ENCODE measurements around the gene ETFA.

The ETFA gene

GRCh38 chr15:76347482-76348055 lies 36.3 kb upstream of the ETFA start:
- peaks cover 5% of the 10 kb centered on the region; the same call in 1 of the 2 replicates for H4K20me1 ChIP-seq (ENCODE audit: insufficient read depth, low read length)
- TF ChIP-seq, protein P1, sequence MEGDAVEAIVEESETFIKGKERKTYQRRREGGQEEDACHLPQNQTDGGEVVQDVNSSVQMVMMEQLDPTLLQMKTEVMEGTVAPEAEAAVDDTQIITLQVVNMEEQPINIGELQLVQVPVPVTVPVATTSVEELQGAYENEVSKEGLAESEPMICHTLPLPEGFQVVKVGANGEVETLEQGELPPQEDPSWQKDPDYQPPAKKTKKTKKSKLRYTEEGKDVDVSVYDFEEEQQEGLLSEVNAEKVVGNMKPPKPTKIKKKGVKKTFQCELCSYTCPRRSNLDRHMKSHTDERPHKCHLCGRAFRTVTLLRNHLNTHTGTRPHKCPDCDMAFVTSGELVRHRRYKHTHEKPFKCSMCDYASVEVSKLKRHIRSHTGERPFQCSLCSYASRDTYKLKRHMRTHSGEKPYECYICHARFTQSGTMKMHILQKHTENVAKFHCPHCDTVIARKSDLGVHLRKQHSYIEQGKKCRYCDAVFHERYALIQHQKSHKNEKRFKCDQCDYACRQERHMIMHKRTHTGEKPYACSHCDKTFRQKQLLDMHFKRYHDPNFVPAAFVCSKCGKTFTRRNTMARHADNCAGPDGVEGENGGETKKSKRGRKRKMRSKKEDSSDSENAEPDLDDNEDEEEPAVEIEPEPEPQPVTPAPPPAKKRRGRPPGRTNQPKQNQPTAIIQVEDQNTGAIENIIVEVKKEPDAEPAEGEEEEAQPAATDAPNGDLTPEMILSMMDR (IDR thresholded peaks at IDR 0.05; ENCODE audit: low read depth, low read length), result no peak
- no peak for TF ChIP-seq EZH2phosphoT487 (IDR thresholded peaks at IDR 0.05; ENCODE audit: low read depth)
- no peaks in the 10 kb centered on the region for H3K9me3 ChIP-seq (ENCODE audit: insufficient read depth, low read length)
- peak overlapping the region; percentile 56 for H3K9ac ChIP-seq (ENCODE audit: low read length)
- peaks cover 20% of the 10 kb centered on the region for H3K36me3 ChIP-seq (replicated peaks; ENCODE audit: low read depth, low read length)
- no peak overlapping the region for H2AFZ ChIP-seq (ENCODE audit: low read depth, low read length)
- H3K27me3 ChIP-seq (ENCODE audit: low read depth, low read length), result no peaks in the 10 kb centered on the region
- H3K4me2 ChIP-seq (ENCODE audit: low read length), result peak overlapping the region; percentile 61
- H3K4me1 ChIP-seq (ENCODE audit: low read length), result no peaks in the 10 kb centered on the region
- H3K4me3 ChIP-seq (ENCODE audit: low read length), result peak overlapping the region; percentile 70
- peaks cover 19% of the 10 kb centered on the region for H3K79me2 ChIP-seq (ENCODE audit: low read length)
- no peak overlapping the region for H3K27ac ChIP-seq (ENCODE audit: low read length)

GRCh38 chr15:76346669-76347481 lies 35.6 kb upstream of the ETFA start:
- peaks cover 23% of the 10 kb centered on the region for H3K79me2 ChIP-seq (ENCODE audit: low read length)
- peaks cover 5% of the 10 kb centered on the region; the same call in 1 of the 2 replicates for H4K20me1 ChIP-seq (ENCODE audit: insufficient read depth, low read length)
- peak overlapping the region; percentile 70 for H3K4me3 ChIP-seq (ENCODE audit: low read length)
- H3K36me3 ChIP-seq (replicated peaks; ENCODE audit: low read depth, low read length), result peaks cover 24% of the 10 kb centered on the region
- H2AFZ ChIP-seq (ENCODE audit: low read depth, low read length), result no peak overlapping the region; the same call in 1 of the 2 replicates
- no peak overlapping the region for H3K27ac ChIP-seq (ENCODE audit: low read length)
- peak overlapping the region; percentile 61 for H3K4me2 ChIP-seq (ENCODE audit: low read length)
- no peaks in the 10 kb centered on the region for H3K4me1 ChIP-seq (ENCODE audit: low read length)
- TF ChIP-seq, protein P1 (IDR thresholded peaks at IDR 0.05; ENCODE audit: low read depth, low read length), result no peak
- no peak for TF ChIP-seq EZH2phosphoT487 (IDR thresholded peaks at IDR 0.05; ENCODE audit: low read depth)
- H3K9ac ChIP-seq (ENCODE audit: low read length), result peak overlapping the region; percentile 56
- no peaks in the 10 kb centered on the region for H3K9me3 ChIP-seq (ENCODE audit: insufficient read depth, low read length)
- no peaks in the 10 kb centered on the region for H3K27me3 ChIP-seq (ENCODE audit: low read depth, low read length)

GRCh38 chr15:76345880-76346668 lies 34.8 kb upstream of the ETFA start:
- Histone ChIP-seq H4K20me1 (ENCODE audit: insufficient read depth, low read length) (peaks cover 5% of the 10 kb centered on the region; the same call in 1 of the 2 replicates), H3K36me3 (replicated peaks; ENCODE audit: low read depth, low read length) (peaks cover 32% of the 10 kb centered on the region), H3K9ac (ENCODE audit: low read length) (peak overlapping the region; percentile 56), H3K4me1 (ENCODE audit: low read length) (no peaks in the 10 kb centered on the region), H3K9me3 (ENCODE audit: insufficient read depth, low read length) (no peaks in the 10 kb centered on the region), H2AFZ (ENCODE audit: low read depth, low read length) (no peak overlapping the region), H3K27me3 (ENCODE audit: low read depth, low read length) (no peaks in the 10 kb centered on the region), H3K4me2 (ENCODE audit: low read length) (peak overlapping the region; percentile 61), H3K27ac (ENCODE audit: low read length) (no peak overlapping the region), H3K79me2 (ENCODE audit: low read length) (peaks cover 29% of the 10 kb centered on the region), H3K4me3 (ENCODE audit: low read length) (peak overlapping the region; percentile 70)
- no peak for TF ChIP-seq EZH2phosphoT487 (IDR thresholded peaks at IDR 0.05; ENCODE audit: low read depth)
- TF ChIP-seq, protein P1 (IDR thresholded peaks at IDR 0.05; ENCODE audit: low read depth, low read length), result no peak

DNA sequence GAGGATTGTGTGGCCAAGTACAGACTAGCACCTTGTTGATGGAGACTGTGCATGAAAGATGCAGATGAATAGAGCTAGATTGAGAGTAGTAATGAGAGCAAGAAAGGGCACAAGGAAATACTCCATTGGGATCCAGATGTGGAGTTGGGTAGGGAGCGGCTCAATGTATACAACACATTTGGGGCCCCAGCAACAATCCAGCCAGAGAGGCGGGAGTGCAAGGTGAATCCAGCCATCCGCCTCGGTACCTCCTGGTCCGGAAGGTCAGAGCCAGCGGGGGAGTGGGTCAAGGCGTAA lies 34.3 kb upstream of the ETFA start:
- H3K27me3 ChIP-seq (ENCODE audit: low read depth, low read length), result no peaks in the 10 kb centered on the region
- peaks cover 38% of the 10 kb centered on the region for H3K36me3 ChIP-seq (replicated peaks; ENCODE audit: low read depth, low read length)
- no peaks in the 10 kb centered on the region for H3K9me3 ChIP-seq (ENCODE audit: insufficient read depth, low read length)
- no peaks in the 10 kb centered on the region for H3K4me1 ChIP-seq (ENCODE audit: low read length)
- peak overlapping the region; percentile 61; the same call in 1 of the 2 replicates for H3K4me2 ChIP-seq (ENCODE audit: low read length)
- peak overlapping the region; percentile 70 for H3K4me3 ChIP-seq (ENCODE audit: low read length)
- no peak for TF ChIP-seq EZH2phosphoT487 (IDR thresholded peaks at IDR 0.05; ENCODE audit: low read depth)
- TF ChIP-seq, protein P1 (IDR thresholded peaks at IDR 0.05; ENCODE audit: low read depth, low read length), result no peak
- peaks cover 34% of the 10 kb centered on the region for H3K79me2 ChIP-seq (ENCODE audit: low read length)
- H4K20me1 ChIP-seq (ENCODE audit: insufficient read depth, low read length), result peaks cover 5% of the 10 kb centered on the region; the same call in 1 of the 2 replicates
- no peak overlapping the region for H2AFZ ChIP-seq (ENCODE audit: low read depth, low read length)
- no peak overlapping the region for H3K27ac ChIP-seq (ENCODE audit: low read length)
- H3K9ac ChIP-seq (ENCODE audit: low read length), result peak overlapping the region; percentile 56; the same call in 1 of the 2 replicates
